Activated B cell treated with CpG ODN at 0.5 μM for 24 hours (primary cell): ENCODE results near the gene ALMS1. TPM values are rescaled to one million over a fixed set of nuclear protein-coding genes. Genes with fewer than 3 reads are reported as not detected.
"Not testable (repeated sequence)": the region's sequence is repeated elsewhere in the genome, so short reads cannot be mapped to it uniquely, and the experiment has no call there.

ENCODE experiments used
- ATAC-seq: fragments of 200-7000 bp; cut with Tn5 transposase; one replicate; pipeline ENCODE4 v1.10.0; 2021; ENCODE audit warnings: low read depth, mild to moderate bottlenecking, moderate library complexity
- CTCF ChIA-PET: fragments of 350-600 bp; sonication (Branson Sonifier 250); formaldehyde crosslinking; loops from one replicate; lab custom pipeline; 2021; ENCODE audit warnings: antibody characterized with exemption; lab: Charles Lee
- POLR2A ChIA-PET: fragments of 350-600 bp; sonication (Branson Sonifier 250); formaldehyde crosslinking; loops from one replicate; lab custom pipeline; 2021; ENCODE audit warnings: antibody characterized with exemption; lab: Charles Lee
- DNase-seq: peaks from one replicate; pipeline ENCODE4 v3.0.0; 2022
- H3K27ac Mint-ChIP-seq: one replicate; pipeline ENCODE4 v1.8.0; 2020; ENCODE audit warnings: mixed read lengths
- H3K27me3 Mint-ChIP-seq: one replicate; pipeline ENCODE4 v1.8.0; 2021; ENCODE audit warnings: mixed read lengths
- H3K36me3 Mint-ChIP-seq: one replicate; pipeline ENCODE4 v1.8.0; 2021; ENCODE audit warnings: low read depth, mixed read lengths
- H3K4me1 Mint-ChIP-seq: one replicate; pipeline ENCODE4 v1.8.0; 2021; ENCODE audit warnings: mixed read lengths
- H3K4me3 Mint-ChIP-seq: one replicate; pipeline ENCODE4 v1.8.0; 2020; ENCODE audit warnings: mild to moderate bottlenecking, mixed read lengths
- H3K9me3 Mint-ChIP-seq: one replicate; pipeline ENCODE4 v1.8.0; 2020; ENCODE audit warnings: mixed read lengths
- CTCF ChIP-seq: fragments of 200-600 bp; IDR thresholded peaks from one replicate; pipeline ENCODE4 v1.8.0; 2022; ENCODE audit warnings: antibody characterized with exemption, mild to moderate bottlenecking
- intact Hi-C: fragments of 100-400 bp; cut with micrococcal nuclease; formaldehyde crosslinking; loops from one replicate; pipeline ENCODE4 v1.15.1; 2024
- total RNA-seq: library from RNA; stranded (reverse); gene quantifications from 2 replicates; pipeline ENCODE4 v1.2.3, GENCODE V29; 2022

The ALMS1 gene
- total RNA-seq, 1 donor from 2014 or later: 20.1 TPM

- DNase-seq (no peak), ATAC-seq (no peak)
- POLR2A ChIA-PET: no interaction called here
- H3K9me3 Mint-ChIP-seq: no peaks in the 10 kb centered on the region
- H3K27ac Mint-ChIP-seq: no peak overlapping the region
- CTCF ChIA-PET: no interaction called here
- H3K4me1 Mint-ChIP-seq: no peaks in the 10 kb centered on the region
- no peak for TF ChIP-seq CTCF
- peaks cover 2% of the 10 kb centered on the region for H3K36me3 Mint-ChIP-seq
- intact Hi-C loops: no loop called here
- no peaks in the 10 kb centered on the region for H3K27me3 Mint-ChIP-seq
- no peak overlapping the region for H3K4me3 Mint-ChIP-seq
Observed at GRCh38 chr2:73611193-73611592, 225.6 kb downstream of the ALMS1 start.

GRCh38 chr2:73611867-73612266 lies 226.2 kb downstream of the ALMS1 start:
- Mint-ChIP-seq H3K4me3 (no peak overlapping the region), H3K27me3 (no peaks in the 10 kb centered on the region), H3K4me1 (no peaks in the 10 kb centered on the region), H3K9me3 (no peaks in the 10 kb centered on the region), H3K27ac (no peak overlapping the region), H3K36me3 (peaks cover 2% of the 10 kb centered on the region)
- ATAC-seq (no peak), DNase-seq (no peak)
- ChIA-PET POLR2A (no interaction called here), CTCF (no interaction called here)
- intact Hi-C loops: no loop called here
- no peak for TF ChIP-seq CTCF

- Mint-ChIP-seq H3K27ac (no peak overlapping the region), H3K4me3 (no peak overlapping the region), H3K27me3 (no peaks in the 10 kb centered on the region), H3K9me3 (no peaks in the 10 kb centered on the region), H3K36me3 (no peaks in the 10 kb centered on the region), H3K4me1 (no peaks in the 10 kb centered on the region)
- POLR2A ChIA-PET: no interaction called here
- CTCF ChIA-PET: no interaction called here
- TF ChIP-seq CTCF: no peak
- intact Hi-C loops: no loop called here
- ATAC-seq (no peak), DNase-seq (no peak)
Observed at GRCh38 chr2:73614105-73614504, 228.5 kb downstream of the ALMS1 start.

- DNase-seq (no peak), ATAC-seq (no peak)
- ChIA-PET CTCF (no interaction called here), POLR2A (no interaction called here)
- H3K27ac Mint-ChIP-seq: no peak overlapping the region
- H3K4me1 Mint-ChIP-seq: no peaks in the 10 kb centered on the region
- no peak for TF ChIP-seq CTCF
- no peaks in the 10 kb centered on the region for H3K9me3 Mint-ChIP-seq
- H3K4me3 Mint-ChIP-seq: no peak overlapping the region
- intact Hi-C loops: no loop called here
- H3K27me3 Mint-ChIP-seq: no peaks in the 10 kb centered on the region
- H3K36me3 Mint-ChIP-seq: no peaks in the 10 kb centered on the region
Observed at GRCh38 chr2:73614997-73615396, 229.4 kb downstream of the ALMS1 start.

GRCh38 chr2:73619925-73620324 lies 234.3 kb downstream of the ALMS1 start:
- DNase-seq, H3K36me3 Mint-ChIP-seq, H3K9me3 Mint-ChIP-seq, H3K4me3 Mint-ChIP-seq, H3K27me3 Mint-ChIP-seq, ATAC-seq, POLR2A ChIA-PET, intact Hi-C loops, H3K27ac Mint-ChIP-seq, H3K4me1 Mint-ChIP-seq, CTCF ChIA-PET: not testable (repeated sequence)

- H3K4me3 Mint-ChIP-seq, H3K36me3 Mint-ChIP-seq, intact Hi-C loops, CTCF ChIA-PET, ATAC-seq, H3K4me1 Mint-ChIP-seq, DNase-seq, H3K27me3 Mint-ChIP-seq, POLR2A ChIA-PET, H3K27ac Mint-ChIP-seq, H3K9me3 Mint-ChIP-seq: not testable (repeated sequence)
Observed at GRCh38 chr2:73624036-73624435, 238.4 kb downstream of the ALMS1 start.

- intact Hi-C loops, H3K9me3 Mint-ChIP-seq, H3K36me3 Mint-ChIP-seq, CTCF ChIA-PET, H3K27ac Mint-ChIP-seq, H3K4me1 Mint-ChIP-seq, POLR2A ChIA-PET, H3K4me3 Mint-ChIP-seq, H3K27me3 Mint-ChIP-seq, DNase-seq, ATAC-seq: not testable (repeated sequence)
Observed at GRCh38 chr2:73624625-73625024, 239.0 kb downstream of the ALMS1 start.

- H3K9me3 Mint-ChIP-seq, DNase-seq, H3K4me1 Mint-ChIP-seq, CTCF ChIA-PET, H3K27me3 Mint-ChIP-seq, H3K27ac Mint-ChIP-seq, ATAC-seq, intact Hi-C loops, H3K36me3 Mint-ChIP-seq, POLR2A ChIA-PET, H3K4me3 Mint-ChIP-seq: not testable (repeated sequence)
Observed at GRCh38 chr2:73626237-73626636, 240.6 kb downstream of the ALMS1 start.

- ATAC-seq, H3K27me3 Mint-ChIP-seq, H3K9me3 Mint-ChIP-seq, H3K36me3 Mint-ChIP-seq, POLR2A ChIA-PET, DNase-seq, H3K4me1 Mint-ChIP-seq, H3K4me3 Mint-ChIP-seq, intact Hi-C loops, CTCF ChIA-PET, H3K27ac Mint-ChIP-seq: not testable (repeated sequence)
Observed at GRCh38 chr2:73628493-73628892, 242.9 kb downstream of the ALMS1 start.
